Measurements from ENCODE around the gene RNASET2. TPM values are rescaled to one million over a fixed set of nuclear protein-coding genes. Genes with fewer than 3 reads are reported as not detected.
A peak's percentile ranks its signal among the peaks of the same experiment; 100 is the strongest.

The RNASET2 gene
- total RNA-seq, 1 donor from 2014 or later: 20.3 TPM

DNA sequence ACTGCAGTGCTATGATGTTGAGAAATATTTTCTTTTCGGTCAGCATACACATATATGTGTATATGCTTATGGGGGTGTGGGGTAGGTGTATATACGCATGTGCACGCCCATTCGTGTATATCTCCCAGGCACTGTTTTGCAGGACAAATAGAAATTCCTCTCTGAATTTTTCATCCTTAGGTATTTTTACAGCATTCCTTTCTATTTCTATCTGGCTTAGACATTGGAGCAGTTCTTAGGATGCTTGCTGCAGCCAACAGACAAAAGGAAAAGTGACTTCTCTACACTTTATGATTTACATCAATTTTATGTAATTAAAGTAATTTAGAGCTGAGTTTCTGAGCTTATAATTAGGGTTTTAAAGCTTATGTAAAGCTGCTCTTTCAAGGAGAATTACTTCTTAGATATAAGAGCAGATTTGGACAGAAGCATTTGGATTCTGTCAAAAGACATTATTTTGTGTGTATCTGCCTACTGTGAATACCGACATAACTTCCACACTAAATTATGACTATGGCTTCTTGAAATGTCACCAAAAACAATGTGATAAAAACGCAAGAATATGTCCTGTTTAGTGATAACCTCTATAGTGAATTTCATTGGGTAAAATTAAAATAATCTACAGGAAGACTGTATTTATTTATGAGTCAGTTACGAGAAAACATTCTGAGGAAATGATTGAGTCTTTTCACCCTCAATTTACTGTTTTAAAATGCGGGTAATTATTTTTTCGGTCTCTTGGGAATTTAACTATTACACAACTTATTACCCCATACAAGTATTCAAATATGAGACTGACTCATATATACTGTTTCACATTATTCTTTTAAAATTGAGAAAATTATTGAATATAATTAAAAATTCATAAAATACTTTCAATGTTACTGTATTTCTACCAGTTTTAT lies 21.5 kb upstream of the RNASET2 start:
- no peaks in the 10 kb centered on the region for H3K27me3 Mint-ChIP-seq (ENCODE audit: unreplicated experiment)
- no peak for DNase-seq (ENCODE audit: extremely low spot score, unreplicated experiment)
- H3K27ac Mint-ChIP-seq (ENCODE audit: unreplicated experiment): peak overlapping the region; percentile 46
- H3K9me3 Mint-ChIP-seq (ENCODE audit: unreplicated experiment): no peaks in the 10 kb centered on the region
- H3K36me3 Mint-ChIP-seq (ENCODE audit: unreplicated experiment): no peaks in the 10 kb centered on the region
- H3K4me3 Mint-ChIP-seq (ENCODE audit: unreplicated experiment): peak overlapping the region; percentile 9
- TF ChIP-seq, protein P1, sequence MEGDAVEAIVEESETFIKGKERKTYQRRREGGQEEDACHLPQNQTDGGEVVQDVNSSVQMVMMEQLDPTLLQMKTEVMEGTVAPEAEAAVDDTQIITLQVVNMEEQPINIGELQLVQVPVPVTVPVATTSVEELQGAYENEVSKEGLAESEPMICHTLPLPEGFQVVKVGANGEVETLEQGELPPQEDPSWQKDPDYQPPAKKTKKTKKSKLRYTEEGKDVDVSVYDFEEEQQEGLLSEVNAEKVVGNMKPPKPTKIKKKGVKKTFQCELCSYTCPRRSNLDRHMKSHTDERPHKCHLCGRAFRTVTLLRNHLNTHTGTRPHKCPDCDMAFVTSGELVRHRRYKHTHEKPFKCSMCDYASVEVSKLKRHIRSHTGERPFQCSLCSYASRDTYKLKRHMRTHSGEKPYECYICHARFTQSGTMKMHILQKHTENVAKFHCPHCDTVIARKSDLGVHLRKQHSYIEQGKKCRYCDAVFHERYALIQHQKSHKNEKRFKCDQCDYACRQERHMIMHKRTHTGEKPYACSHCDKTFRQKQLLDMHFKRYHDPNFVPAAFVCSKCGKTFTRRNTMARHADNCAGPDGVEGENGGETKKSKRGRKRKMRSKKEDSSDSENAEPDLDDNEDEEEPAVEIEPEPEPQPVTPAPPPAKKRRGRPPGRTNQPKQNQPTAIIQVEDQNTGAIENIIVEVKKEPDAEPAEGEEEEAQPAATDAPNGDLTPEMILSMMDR (IDR thresholded peaks at IDR 0.05): no peak
- peaks cover 12% of the 10 kb centered on the region for H3K4me1 Mint-ChIP-seq (ENCODE audit: unreplicated experiment)

DNA sequence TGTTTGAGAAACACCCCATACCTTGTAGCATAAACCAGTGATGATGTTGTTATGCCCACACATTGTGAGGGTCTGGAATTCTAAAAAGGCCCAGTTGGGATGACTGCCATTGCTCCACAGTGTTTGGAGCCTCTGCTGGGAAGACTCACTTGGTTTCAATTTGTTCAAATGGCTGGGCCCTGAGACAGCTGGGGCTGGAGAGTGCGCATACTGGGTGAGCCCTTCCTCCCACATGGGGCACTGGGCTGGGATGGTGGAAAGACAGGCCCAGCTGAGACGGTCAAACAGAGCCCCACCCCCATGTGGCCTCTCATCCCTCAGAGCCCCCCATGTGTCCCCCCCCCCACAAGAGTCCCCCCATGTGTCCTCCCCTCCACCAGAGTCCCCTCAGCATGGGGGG lies 20.3 kb upstream of the RNASET2 start:
- TF ChIP-seq, protein P1 (IDR thresholded peaks at IDR 0.05): no peak
- H3K36me3 Mint-ChIP-seq (ENCODE audit: unreplicated experiment): no peaks in the 10 kb centered on the region
- H3K27ac Mint-ChIP-seq (ENCODE audit: unreplicated experiment): no peak overlapping the region
- no peak overlapping the region for H3K4me3 Mint-ChIP-seq (ENCODE audit: unreplicated experiment)
- peaks cover 12% of the 10 kb centered on the region for H3K4me1 Mint-ChIP-seq (ENCODE audit: unreplicated experiment)
- no peaks in the 10 kb centered on the region for H3K9me3 Mint-ChIP-seq (ENCODE audit: unreplicated experiment)
- peak; percentile 51 for DNase-seq (ENCODE audit: extremely low spot score, unreplicated experiment)
- no peaks in the 10 kb centered on the region for H3K27me3 Mint-ChIP-seq (ENCODE audit: unreplicated experiment)

DNA sequence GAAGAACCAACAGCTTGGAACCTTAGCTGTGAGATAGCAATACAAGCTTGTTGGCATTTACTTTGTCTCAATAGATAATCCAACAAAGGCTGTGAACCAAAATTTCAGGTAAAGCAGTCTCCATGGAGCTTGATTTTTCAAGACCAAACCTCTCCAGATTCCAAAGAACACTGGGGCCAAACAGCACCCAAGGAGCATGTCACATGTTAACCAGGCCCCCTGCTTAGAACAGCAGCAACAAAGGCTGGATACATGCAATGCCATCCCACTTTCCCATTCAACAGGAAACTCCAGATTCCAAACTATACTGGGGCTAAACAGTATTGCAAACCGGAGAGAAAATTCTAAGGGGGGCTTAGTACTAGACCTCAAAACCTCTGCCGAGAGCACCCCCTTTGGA lies 15.8 kb upstream of the RNASET2 start:
- peak; percentile 23 for DNase-seq (ENCODE audit: extremely low spot score, unreplicated experiment)
- Mint-ChIP-seq H3K4me1 (ENCODE audit: unreplicated experiment) (no peaks in the 10 kb centered on the region), H3K9me3 (ENCODE audit: unreplicated experiment) (peaks cover 8% of the 10 kb centered on the region), H3K27me3 (ENCODE audit: unreplicated experiment) (no peaks in the 10 kb centered on the region), H3K27ac (ENCODE audit: unreplicated experiment) (no peak overlapping the region), H3K36me3 (ENCODE audit: unreplicated experiment) (no peaks in the 10 kb centered on the region), H3K4me3 (ENCODE audit: unreplicated experiment) (no peak overlapping the region)
- TF ChIP-seq, protein P1 (IDR thresholded peaks at IDR 0.05): no peak

DNA sequence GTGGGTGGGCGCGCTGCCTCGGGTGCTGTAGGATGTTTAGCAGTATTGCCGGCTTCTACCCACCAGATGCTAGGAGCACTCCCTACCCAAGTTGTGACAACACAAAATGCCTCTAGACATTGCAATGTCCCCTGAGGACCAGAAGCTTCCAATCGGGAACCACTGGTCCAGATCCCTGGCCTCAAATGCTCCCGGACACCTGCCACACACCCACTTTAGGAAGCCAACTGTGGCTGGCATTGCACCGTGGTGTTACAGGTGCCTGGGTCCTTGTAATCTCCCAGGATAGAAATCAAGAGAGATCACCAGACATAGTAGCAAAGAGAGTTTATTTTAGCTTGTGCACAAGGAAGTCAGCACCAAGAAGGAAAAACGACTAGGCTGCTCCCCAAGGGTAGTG lies 14.9 kb upstream of the RNASET2 start:
- peaks cover 14% of the 10 kb centered on the region for H3K9me3 Mint-ChIP-seq (ENCODE audit: unreplicated experiment)
- no peaks in the 10 kb centered on the region for H3K4me1 Mint-ChIP-seq (ENCODE audit: unreplicated experiment)
- DNase-seq (ENCODE audit: extremely low spot score, unreplicated experiment): no peak
- H3K4me3 Mint-ChIP-seq (ENCODE audit: unreplicated experiment): no peak overlapping the region
- no peaks in the 10 kb centered on the region for H3K36me3 Mint-ChIP-seq (ENCODE audit: unreplicated experiment)
- TF ChIP-seq, protein P1 (IDR thresholded peaks at IDR 0.05): no peak
- H3K27ac Mint-ChIP-seq (ENCODE audit: unreplicated experiment): no peak overlapping the region
- no peaks in the 10 kb centered on the region for H3K27me3 Mint-ChIP-seq (ENCODE audit: unreplicated experiment)

DNA sequence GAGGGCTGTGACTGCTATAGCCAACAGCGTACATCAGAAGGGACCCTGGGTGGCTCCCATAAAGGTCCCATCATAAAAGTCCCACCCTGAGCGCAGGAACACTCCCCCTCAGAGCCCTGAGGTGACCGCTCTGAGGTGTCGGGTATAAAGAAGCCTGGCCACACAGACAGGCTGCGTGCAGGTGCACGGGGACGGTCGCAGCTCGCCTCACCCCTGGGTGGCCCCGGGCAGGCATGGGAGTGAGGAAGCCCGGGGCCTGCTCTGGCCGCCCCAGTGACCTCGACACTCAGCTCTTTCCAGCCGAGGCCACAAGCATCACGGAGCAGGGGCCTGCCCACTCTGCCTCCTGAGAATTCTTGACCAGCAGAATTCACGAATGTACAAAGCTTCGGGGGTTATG lies 14.4 kb upstream of the RNASET2 start:
- no peaks in the 10 kb centered on the region for H3K27me3 Mint-ChIP-seq (ENCODE audit: unreplicated experiment)
- no peaks in the 10 kb centered on the region for H3K36me3 Mint-ChIP-seq (ENCODE audit: unreplicated experiment)
- DNase-seq (ENCODE audit: extremely low spot score, unreplicated experiment): no peak
- H3K4me3 Mint-ChIP-seq (ENCODE audit: unreplicated experiment): no peak overlapping the region
- H3K4me1 Mint-ChIP-seq (ENCODE audit: unreplicated experiment): no peaks in the 10 kb centered on the region
- peaks cover 14% of the 10 kb centered on the region for H3K9me3 Mint-ChIP-seq (ENCODE audit: unreplicated experiment)
- TF ChIP-seq, protein P1 (IDR thresholded peaks at IDR 0.05): no peak
- H3K27ac Mint-ChIP-seq (ENCODE audit: unreplicated experiment): no peak overlapping the region

Data from osteocyte (in vitro differentiated cells).